HepG2 (cell line): ENCODE results near the gene CDK1. TPM values are rescaled to one million over a fixed set of nuclear protein-coding genes. Genes with fewer than 3 reads are reported as not detected.

Experiments used
- ATAC-seq: fragments of 200-7000 bp; cut with Tn5 transposase; 3 replicates; pipeline ENCODE4 v1.9.1; 2020; ENCODE audit warnings: mild to moderate bottlenecking, moderate library complexity
- BruUV-seq: library from RNA; stranded (reverse); fragments of 400-500 nt; replicated peaks from 2 replicates; lab custom pipeline; 2021; lab: Mats Ljungman, UMichigan
- CTCF ChIA-PET: fragments of 300-600 bp; formaldehyde crosslinking; extraction: SDS; loops from one replicate; lab custom pipeline; 2021; ENCODE audit warnings: low total read pairs, inconsistent platforms, low intra/inter-chr PET ratio; lab: Yijun Ruan, JAX
- POLR2A ChIA-PET: fragments of 350-600 bp; sonication (Branson Sonifier 250); formaldehyde crosslinking; loops from one replicate; lab custom pipeline; 2020; ENCODE audit warnings: antibody characterized with exemption, inconsistent platforms; lab: Yijun Ruan, JAX
- DNase-seq: peaks from one replicate; pipeline ENCODE4 v3.0.0-alpha.2; 2015; ENCODE audit warnings: low spot score
- FAIRE-seq: peaks from 3 replicates; lab custom pipeline; 2011; peaks lifted over from hg19 to GRCh38; lab: Jason Lieb, UNC
- H2AFZ ChIP-seq: one replicate; pipeline ENCODE4 v1.6.1; 2011; ENCODE audit warnings: low read length, inconsistent platforms
- H3K27ac ChIP-seq: fragments of 300-600 bp; 3 replicates; pipeline ENCODE4 v1.8.0; 2011; ENCODE audit warnings: mixed run types, mild to moderate bottlenecking, mixed read lengths, low read length, inconsistent platforms; ENCODE audit not compliant: insufficient read depth; ENCODE audit errors: extremely low read length
- H3K27me3 ChIP-seq, 2 experiments: fragments of 200-600 bp in 1 of 2; 2 replicates in 1 of 2; 3 replicates in 1 of 2; pipeline versions ENCODE4 v1.6.0 to v1.8.0; 2011; ENCODE audit warnings: low read length in 2 of 2, mild to moderate bottlenecking in 2 of 2, moderate library complexity in 2 of 2, inconsistent platforms in 1 of 2; ENCODE audit not compliant: insufficient read depth in 2 of 2, control insufficient read depth in 1 of 2
- H3K36me3 ChIP-seq, 2 experiments: fragments of 200-600 bp in 1 of 2; replicated peaks in 1 of 2; 2 replicates in 1 of 2; 3 replicates in 1 of 2; pipeline versions ENCODE4 v1.5.1 to v1.8.0; 2011; ENCODE audit warnings: low read length in 2 of 2, inconsistent platforms in 1 of 2; ENCODE audit not compliant: insufficient read depth in 2 of 2, control insufficient read depth in 1 of 2
- H3K4me1 ChIP-seq: 2 replicates; pipeline ENCODE4 v1.5.1; 2012; ENCODE audit warnings: low read length, inconsistent platforms; ENCODE audit not compliant: insufficient read depth
- H3K4me2 ChIP-seq: 2 replicates; pipeline ENCODE4 v1.6.0; 2011; ENCODE audit warnings: low read depth, low read length, inconsistent platforms
- H3K4me3 ChIP-seq, 3 experiments: fragments of 200-600 bp in 1 of 3; sonication (generic), shearing (Covaris generic) in 1 of 3; replicated peaks in 1 of 3; 2 replicates each; pipeline ENCODE4 v1.5.1; 2011 to 2016; ENCODE audit warnings: low read length in 3 of 3, inconsistent platforms in 2 of 3, low read depth in 2 of 3, mild to moderate bottlenecking in 2 of 3, control low read depth in 1 of 3, mixed read lengths in 1 of 3; ENCODE audit not compliant: insufficient read depth in 1 of 3
- H3K79me2 ChIP-seq: one replicate; pipeline ENCODE4 v1.6.1; 2011; ENCODE audit warnings: low read length, inconsistent platforms; ENCODE audit not compliant: insufficient read depth
- H3K9ac ChIP-seq: 2 replicates; pipeline ENCODE4 v1.6.0; 2011; ENCODE audit warnings: mild to moderate bottlenecking, low read depth, low read length, inconsistent platforms; ENCODE audit not compliant: insufficient read depth
- H3K9me3 ChIP-seq: 2 replicates; pipeline ENCODE4 v1.5.1; 2012; ENCODE audit warnings: mild to moderate bottlenecking, low read length
- H4K20me1 ChIP-seq: 2 replicates; pipeline ENCODE4 v1.6.0; 2011; ENCODE audit warnings: inconsistent platforms, mild to moderate bottlenecking, low read length, moderate library complexity; ENCODE audit not compliant: insufficient read depth
- MAFG ChIP-seq: sonication (generic); formaldehyde crosslinking; IDR thresholded peaks from 2 replicates; pipeline ENCODE4 v1.5.1; 2020; ENCODE audit warnings: mild to moderate bottlenecking, missing genetic modification reagents
- RXRA ChIP-seq: sonication (generic); formaldehyde crosslinking; IDR thresholded peaks from 2 replicates; pipeline ENCODE4 v1.5.1; 2020; ENCODE audit warnings: missing genetic modification reagents
- SP140L ChIP-seq: sonication (generic); formaldehyde crosslinking; IDR thresholded peaks from 2 replicates; pipeline ENCODE4 v1.4.0; 2020; ENCODE audit warnings: missing genetic modification reagents, borderline replicate concordance
- SRSF9 ChIP-seq: fragments of 200-400 bp; formaldehyde crosslinking; IDR thresholded peaks from 2 replicates; pipeline ENCODE4 v1.6.1; 2018; ENCODE audit warnings: borderline replicate concordance, mild to moderate bottlenecking, low read depth, low read length; ENCODE audit not compliant: insufficient read depth, poor library complexity, severe bottlenecking
- TCF7 ChIP-seq: sonication (generic); IDR thresholded peaks from 2 replicates; pipeline ENCODE4 v1.6.1; 2016; ENCODE audit warnings: antibody characterized with exemption, low read depth
- XRCC5 ChIP-seq: fragments of 200-400 bp; formaldehyde crosslinking; optimal IDR thresholded peaks from 2 replicates; pipeline ENCODE3; 2017; ENCODE audit warnings: mild to moderate bottlenecking, low read length
- ZNF317 ChIP-seq: sonication (generic); formaldehyde crosslinking; IDR thresholded peaks from 2 replicates; pipeline ENCODE4 v1.5.0; 2020; ENCODE audit warnings: mild to moderate bottlenecking, missing genetic modification reagents
- ZNF407 ChIP-seq: sonication (generic); formaldehyde crosslinking; IDR thresholded peaks from one replicate; pipeline ENCODE4 v1.5.1; 2020; ENCODE audit warnings: mild to moderate bottlenecking, missing genetic modification reagents; ENCODE audit errors: not compliant biosample characterization
- ZNF770 ChIP-seq: sonication (generic); formaldehyde crosslinking; IDR thresholded peaks from 2 replicates; pipeline ENCODE4 v1.5.0; 2020; ENCODE audit warnings: mild to moderate bottlenecking, missing genetic modification reagents
- WGBS: methylation state at CpG from one replicate; pipeline ENCODE4 v1.1.6; 2017; ENCODE audit warnings: low lambda C conversion rate; 5-methylcytosine and 5-hydroxymethylcytosine counted together
- in situ Hi-C: cut with HindIII; loops from 2 replicates; pipeline ENCODE4 v1.10.0; 2017; ENCODE audit warnings: low pct_unique_long_range_greater_than_20kb; ENCODE audit not compliant: extremely low pct_ligation_motif_present
- intact Hi-C: fragments of 100-400 bp; cut with micrococcal nuclease; formaldehyde crosslinking; loops from one replicate; pipeline ENCODE4 v1.10.0; 2022; ENCODE audit not compliant: unreplicated experiment
- polyA plus RNA-seq, 8 experiments: library from polyadenylated mRNA; depleted of rRNA in 3 of 8; stranded (reverse) in 7 of 8; unstranded in 1 of 8; fragments of >200 nt; fragmentation: Illumina TruSeq in 4 of 8; extraction: Trizol in 4 of 8; gene quantifications; 2 replicates each; pipeline versions ENCODE4 v1.2.1 to v1.2.3, GENCODE V29; 2011 to 2016; ENCODE audit warnings: low read depth in 4 of 8, missing spikeins in 1 of 8, mixed read lengths in 1 of 8; ENCODE audit not compliant: insufficient read depth in 1 of 8
- total RNA-seq, 5 experiments: library from RNA; depleted of rRNA; stranded (reverse); fragments of >200 nt; fragmentation: Illumina TruSeq; extraction: Trizol; gene quantifications; 2 replicates each; pipeline ENCODE4 v1.2.3, GENCODE V29; 2016; ENCODE audit warnings: low read depth in 1 of 5
- TF ChIP-seq, protein P1 (sequence below): sonication (generic); formaldehyde crosslinking; IDR thresholded peaks from 2 replicates; pipeline ENCODE4 v1.4.0; 2020; ENCODE audit warnings: missing genetic modification reagents, borderline replicate concordance

Gene CDK1
- total and polyA plus RNA-seq, 2 of the 13 experiments (the other 11 are each of a cell fraction or from before 2014, with no cell fraction given), result 42.6 to 132 TPM

GRCh38 chr10:60784641-60785040 is 6.4 kb downstream of the CDK1 start:
- no peaks in the 10 kb centered on the region for H3K9me3 ChIP-seq
- ATAC-seq (no peak), DNase-seq (no peak), FAIRE-seq (no peak)
- H3K27ac ChIP-seq, result no peak overlapping the region
- H3K27me3 ChIP-seq, result no peaks in the 10 kb centered on the region
- in situ Hi-C loops, result no loop called here
- no TSS peak for BruUV-seq
- H3K4me1 ChIP-seq, result peaks cover 46% of the 10 kb centered on the region
- H3K36me3 ChIP-seq, result peaks cover 0 to 24% of the 10 kb centered on the region in 2 experiments; a peak in 3 of 5 replicates
- no peak overlapping the region for H3K4me2 ChIP-seq
- no peak overlapping the region for H3K9ac ChIP-seq
- H2AFZ ChIP-seq, result peak overlapping the region; percentile 20
- H3K79me2 ChIP-seq, result peaks cover 90% of the 10 kb centered on the region
- ChIA-PET CTCF (no interaction called here), POLR2A (no interaction called here)
- intact Hi-C loops, result no loop called here
- H4K20me1 ChIP-seq, result no peaks in the 10 kb centered on the region; the same call in none of the 2 replicates
- 96% methylated on average over 3 of the region's 3 CpGs for WGBS
- no peak overlapping the region for H3K4me3 ChIP-seq
- no peak for TF ChIP-seq ZNF770 (CRISPR knock-in tag)
- no peak for TF ChIP-seq SP140L
- no peak for TF ChIP-seq XRCC5
- no peak for TF ChIP-seq ZNF317
- TF ChIP-seq, protein P1, sequence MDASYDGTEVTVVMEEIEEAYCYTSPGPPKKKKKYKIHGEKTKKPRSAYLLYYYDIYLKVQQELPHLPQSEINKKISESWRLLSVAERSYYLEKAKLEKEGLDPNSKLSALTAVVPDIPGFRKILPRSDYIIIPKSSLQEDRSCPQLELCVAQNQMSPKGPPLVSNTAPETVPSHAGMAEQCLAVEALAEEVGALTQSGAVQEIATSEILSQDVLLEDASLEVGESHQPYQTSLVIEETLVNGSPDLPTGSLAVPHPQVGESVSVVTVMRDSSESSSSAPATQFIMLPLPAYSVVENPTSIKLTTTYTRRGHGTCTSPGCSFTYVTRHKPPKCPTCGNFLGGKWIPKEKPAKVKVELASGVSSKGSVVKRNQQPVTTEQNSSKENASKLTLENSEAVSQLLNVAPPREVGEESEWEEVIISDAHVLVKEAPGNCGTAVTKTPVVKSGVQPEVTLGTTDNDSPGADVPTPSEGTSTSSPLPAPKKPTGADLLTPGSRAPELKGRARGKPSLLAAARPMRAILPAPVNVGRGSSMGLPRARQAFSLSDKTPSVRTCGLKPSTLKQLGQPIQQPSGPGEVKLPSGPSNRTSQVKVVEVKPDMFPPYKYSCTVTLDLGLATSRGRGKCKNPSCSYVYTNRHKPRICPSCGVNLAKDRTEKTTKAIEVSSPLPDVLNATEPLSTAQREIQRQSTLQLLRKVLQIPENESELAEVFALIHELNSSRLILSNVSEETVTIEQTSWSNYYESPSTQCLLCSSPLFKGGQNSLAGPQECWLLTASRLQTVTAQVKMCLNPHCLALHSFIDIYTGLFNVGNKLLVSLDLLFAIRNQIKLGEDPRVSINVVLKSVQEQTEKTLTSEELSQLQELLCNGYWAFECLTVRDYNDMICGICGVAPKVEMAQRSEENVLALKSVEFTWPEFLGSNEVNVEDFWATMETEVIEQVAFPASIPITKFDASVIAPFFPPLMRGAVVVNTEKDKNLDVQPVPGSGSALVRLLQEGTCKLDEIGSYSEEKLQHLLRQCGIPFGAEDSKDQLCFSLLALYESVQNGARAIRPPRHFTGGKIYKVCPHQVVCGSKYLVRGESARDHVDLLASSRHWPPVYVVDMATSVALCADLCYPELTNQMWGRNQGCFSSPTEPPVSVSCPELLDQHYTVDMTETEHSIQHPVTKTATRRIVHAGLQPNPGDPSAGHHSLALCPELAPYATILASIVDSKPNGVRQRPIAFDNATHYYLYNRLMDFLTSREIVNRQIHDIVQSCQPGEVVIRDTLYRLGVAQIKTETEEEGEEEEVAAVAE, result no peak
- no peak for TF ChIP-seq RXRA (CRISPR knock-in tag)
- no peak for TF ChIP-seq ZNF407 (CRISPR knock-in tag)
- no peak for TF ChIP-seq SRSF9
- TF ChIP-seq TCF7, result no peak
- no peak for TF ChIP-seq MAFG (CRISPR knock-in tag)
